Thyroid gland (tissue), 4 donors: ENCODE results near the gene SEMG2. TPM values are rescaled to one million over a fixed set of nuclear protein-coding genes. Genes with fewer than 3 reads are reported as not detected.

Source experiments
- total RNA-seq, 4 donors: library from RNA; depleted of rRNA; stranded (reverse); fragments of >200 nt; gene quantifications; one replicate each; pipeline ENCODE4 v1.2.3, GENCODE V29; 2016

The SEMG2 gene
- total RNA-seq, 4 donors from 2014 or later, result not detected

Other genes with a start within 250 kb of the SEMG2 start
- gene KCNS1, start 120.2 kb upstream of the SEMG2 start, total RNA-seq, result under 1 TPM in 2 of 4 donors, not detected in 2; 0.20 to 0.78 TPM
- gene WFDC5, start 106.2 kb upstream of the SEMG2 start, total RNA-seq, result not detected
- gene WFDC12, start 96.9 kb upstream of the SEMG2 start, total RNA-seq, result not detected
- gene PI3, start 46.5 kb upstream of the SEMG2 start, total RNA-seq, result not detected
- not detected for gene SEMG1, start 14.3 kb upstream of the SEMG2 start, total RNA-seq
- 10 to 100 TPM in 3 of 4 donors, 1 to 10 TPM in 1; 3.0 to 52.4 (median 39.6) TPM for gene SLPI, start 33.2 kb downstream of the SEMG2 start, total RNA-seq
- gene RBPJL, start 85.5 kb downstream of the SEMG2 start, total RNA-seq, result not detected
- gene MATN4, start 86.9 kb downstream of the SEMG2 start, total RNA-seq, result 1 to 10 TPM in 1 of 4 donors, not detected in 3; 1.2 TPM
- gene SDC4, start 127.1 kb downstream of the SEMG2 start, total RNA-seq, result 100 to 1,000 TPM in 1 of 4 donors, 10 to 100 TPM in 3; 35.5 to 101 (median 63.3) TPM
- gene SYS1, start 141.8 kb downstream of the SEMG2 start, total RNA-seq, result 10 to 100 TPM; 52.7 to 86.1 (median 76.6) TPM
- gene TP53TG5, start 157.0 kb downstream of the SEMG2 start, total RNA-seq, result not detected
- 10 to 100 TPM; 12.1 to 47.4 (median 20.9) TPM for gene DBNDD2, start 186.9 kb downstream of the SEMG2 start, total RNA-seq
- gene PIGT, start 194.8 kb downstream of the SEMG2 start, total RNA-seq, result 100 to 1,000 TPM in 3 of 4 donors, 10 to 100 TPM in 1; 85.0 to 122 (median 114) TPM
- 100 to 1,000 TPM; 109 to 163 (median 131) TPM for gene WFDC2, start 248.4 kb downstream of the SEMG2 start, total RNA-seq